ENCODE measurements around the gene NRXN3.

Gene NRXN3

GRCh38 chr14:79862045-79862444 lies 1691.9 kb downstream of the NRXN3 start:
- H3K27me3 ChIP-seq (ENCODE audit: control insufficient read depth in 5 of 5, insufficient read depth in 4 of 5, low read length in 5 of 5): no peaks in the 10 kb centered on the region
- H3K36me3 ChIP-seq (ENCODE audit: control insufficient read depth in 5 of 5, insufficient read depth in 5 of 5, low read length in 5 of 5): no peaks in the 10 kb centered on the region
- H3K4me3 ChIP-seq (ENCODE audit: low read depth in 1 of 5, low read length in 5 of 5): no peak overlapping the region
- no peak overlapping the region for H3K27ac ChIP-seq (ENCODE audit: low read depth, low read length)
- H3K9me3 ChIP-seq (ENCODE audit: control insufficient read depth in 5 of 5, low read length in 5 of 5): no peaks in the 10 kb centered on the region
- H3K4me1 ChIP-seq (ENCODE audit: control insufficient read depth in 5 of 5, insufficient read depth in 5 of 5, low read length in 5 of 5): peaks cover 0 to 4% (median 0%) of the 10 kb centered on the region in 5 donors
- no peak overlapping the region for H3K9ac ChIP-seq (ENCODE audit: low read length in 5 of 5)

- H3K4me1 ChIP-seq (ENCODE audit: control insufficient read depth in 5 of 5, insufficient read depth in 5 of 5, low read length in 5 of 5): peaks cover 0 to 6% (median 0%) of the 10 kb centered on the region in 5 donors
- H3K27me3 ChIP-seq (ENCODE audit: control insufficient read depth in 5 of 5, insufficient read depth in 4 of 5, low read length in 5 of 5): no peaks in the 10 kb centered on the region
- H3K36me3 ChIP-seq (ENCODE audit: control insufficient read depth in 5 of 5, insufficient read depth in 5 of 5, low read length in 5 of 5): no peaks in the 10 kb centered on the region
- no peak overlapping the region for H3K27ac ChIP-seq (ENCODE audit: low read depth, low read length)
- no peak overlapping the region for H3K4me3 ChIP-seq (ENCODE audit: low read depth in 1 of 5, low read length in 5 of 5)
- H3K9me3 ChIP-seq (ENCODE audit: control insufficient read depth in 5 of 5, low read length in 5 of 5): no peaks in the 10 kb centered on the region
- H3K9ac ChIP-seq (ENCODE audit: low read length in 5 of 5): no peak overlapping the region
These were observed 1701.0 kb downstream of the NRXN3 start for GRCh38 chr14:79871136-79871535.

GRCh38 chr14:79878229-79878628 lies 1708.1 kb downstream of the NRXN3 start:
- no peak overlapping the region for H3K9ac ChIP-seq (ENCODE audit: low read length in 5 of 5)
- H3K36me3 ChIP-seq (ENCODE audit: control insufficient read depth in 5 of 5, insufficient read depth in 5 of 5, low read length in 5 of 5): no peaks in the 10 kb centered on the region
- H3K4me1 ChIP-seq (ENCODE audit: control insufficient read depth in 5 of 5, insufficient read depth in 5 of 5, low read length in 5 of 5): peaks cover 0 to 2% (median 0%) of the 10 kb centered on the region in 5 donors
- H3K9me3 ChIP-seq (ENCODE audit: control insufficient read depth in 5 of 5, low read length in 5 of 5): no peaks in the 10 kb centered on the region
- H3K4me3 ChIP-seq (ENCODE audit: low read depth in 1 of 5, low read length in 5 of 5): no peak overlapping the region
- H3K27ac ChIP-seq (ENCODE audit: low read depth, low read length): no peak overlapping the region
- H3K27me3 ChIP-seq (ENCODE audit: control insufficient read depth in 5 of 5, insufficient read depth in 4 of 5, low read length in 5 of 5): no peaks in the 10 kb centered on the region

GRCh38 chr14:79878785-79879184 lies 1708.6 kb downstream of the NRXN3 start:
- H3K4me3 ChIP-seq (ENCODE audit: low read depth in 1 of 5, low read length in 5 of 5): no peak overlapping the region
- no peaks in the 10 kb centered on the region for H3K9me3 ChIP-seq (ENCODE audit: control insufficient read depth in 5 of 5, low read length in 5 of 5)
- H3K27me3 ChIP-seq (ENCODE audit: control insufficient read depth in 5 of 5, insufficient read depth in 4 of 5, low read length in 5 of 5): no peaks in the 10 kb centered on the region
- peaks cover 0 to 2% (median 0%) of the 10 kb centered on the region in 5 donors for H3K4me1 ChIP-seq (ENCODE audit: control insufficient read depth in 5 of 5, insufficient read depth in 5 of 5, low read length in 5 of 5)
- no peaks in the 10 kb centered on the region for H3K36me3 ChIP-seq (ENCODE audit: control insufficient read depth in 5 of 5, insufficient read depth in 5 of 5, low read length in 5 of 5)
- no peak overlapping the region for H3K27ac ChIP-seq (ENCODE audit: low read depth, low read length)
- H3K9ac ChIP-seq (ENCODE audit: low read length in 5 of 5): no peak overlapping the region

GRCh38 chr14:79881299-79881698 lies 1711.1 kb downstream of the NRXN3 start:
- Histone ChIP-seq H3K9ac (ENCODE audit: low read length in 5 of 5) (no peak overlapping the region), H3K4me1 (ENCODE audit: control insufficient read depth in 5 of 5, insufficient read depth in 5 of 5, low read length in 5 of 5) (peaks cover 0 to 2% (median 0%) of the 10 kb centered on the region in 5 donors), H3K4me3 (ENCODE audit: low read depth in 1 of 5, low read length in 5 of 5) (no peak overlapping the region), H3K9me3 (ENCODE audit: control insufficient read depth in 5 of 5, low read length in 5 of 5) (no peaks in the 10 kb centered on the region), H3K36me3 (ENCODE audit: control insufficient read depth in 5 of 5, insufficient read depth in 5 of 5, low read length in 5 of 5) (no peaks in the 10 kb centered on the region), H3K27ac (ENCODE audit: low read depth, low read length) (no peak overlapping the region), H3K27me3 (ENCODE audit: control insufficient read depth in 5 of 5, insufficient read depth in 4 of 5, low read length in 5 of 5) (no peaks in the 10 kb centered on the region)

GRCh38 chr14:79890527-79890926 lies 1720.4 kb downstream of the NRXN3 start:
- Histone ChIP-seq H3K4me3 (ENCODE audit: low read depth in 1 of 5, low read length in 5 of 5) (no peak overlapping the region), H3K9ac (ENCODE audit: low read length in 5 of 5) (no peak overlapping the region), H3K27ac (ENCODE audit: low read depth, low read length) (no peak overlapping the region), H3K4me1 (ENCODE audit: control insufficient read depth in 5 of 5, insufficient read depth in 5 of 5, low read length in 5 of 5) (peaks cover 0 to 2% (median 0%) of the 10 kb centered on the region in 5 donors), H3K36me3 (ENCODE audit: control insufficient read depth in 5 of 5, insufficient read depth in 5 of 5, low read length in 5 of 5) (no peaks in the 10 kb centered on the region), H3K9me3 (ENCODE audit: control insufficient read depth in 5 of 5, low read length in 5 of 5) (no peaks in the 10 kb centered on the region), H3K27me3 (ENCODE audit: control insufficient read depth in 5 of 5, insufficient read depth in 4 of 5, low read length in 5 of 5) (no peaks in the 10 kb centered on the region)

- Histone ChIP-seq H3K9me3 (ENCODE audit: control insufficient read depth in 5 of 5, low read length in 5 of 5) (no peaks in the 10 kb centered on the region), H3K27ac (ENCODE audit: low read depth, low read length) (no peak overlapping the region), H3K9ac (ENCODE audit: low read length in 5 of 5) (no peak overlapping the region), H3K27me3 (ENCODE audit: control insufficient read depth in 5 of 5, insufficient read depth in 4 of 5, low read length in 5 of 5) (no peaks in the 10 kb centered on the region), H3K4me3 (ENCODE audit: low read depth in 1 of 5, low read length in 5 of 5) (no peak overlapping the region), H3K36me3 (ENCODE audit: control insufficient read depth in 5 of 5, insufficient read depth in 5 of 5, low read length in 5 of 5) (no peaks in the 10 kb centered on the region), H3K4me1 (ENCODE audit: control insufficient read depth in 5 of 5, insufficient read depth in 5 of 5, low read length in 5 of 5) (peaks cover 0 to 6% (median 4%) of the 10 kb centered on the region in 5 donors)
These were observed 1725.8 kb downstream of the NRXN3 start for GRCh38 chr14:79896009-79896408.

- no peak overlapping the region for H3K9ac ChIP-seq (ENCODE audit: low read length in 5 of 5)
- no peaks in the 10 kb centered on the region for H3K9me3 ChIP-seq (ENCODE audit: control insufficient read depth in 5 of 5, low read length in 5 of 5)
- H3K4me3 ChIP-seq (ENCODE audit: low read depth in 1 of 5, low read length in 5 of 5): no peak overlapping the region
- no peak overlapping the region for H3K27ac ChIP-seq (ENCODE audit: low read depth, low read length)
- peaks cover 0 to 6% (median 4%) of the 10 kb centered on the region in 5 donors for H3K4me1 ChIP-seq (ENCODE audit: control insufficient read depth in 5 of 5, insufficient read depth in 5 of 5, low read length in 5 of 5)
- H3K27me3 ChIP-seq (ENCODE audit: control insufficient read depth in 5 of 5, insufficient read depth in 4 of 5, low read length in 5 of 5): no peaks in the 10 kb centered on the region
- no peaks in the 10 kb centered on the region for H3K36me3 ChIP-seq (ENCODE audit: control insufficient read depth in 5 of 5, insufficient read depth in 5 of 5, low read length in 5 of 5)
These were observed 1729.4 kb downstream of the NRXN3 start for GRCh38 chr14:79899610-79900009.

- no peaks in the 10 kb centered on the region for H3K9me3 ChIP-seq (ENCODE audit: control insufficient read depth in 5 of 5, low read length in 5 of 5)
- H3K4me3 ChIP-seq (ENCODE audit: low read depth in 1 of 5, low read length in 5 of 5): no peak overlapping the region
- no peaks in the 10 kb centered on the region for H3K27me3 ChIP-seq (ENCODE audit: control insufficient read depth in 5 of 5, insufficient read depth in 4 of 5, low read length in 5 of 5)
- no peak overlapping the region for H3K27ac ChIP-seq (ENCODE audit: low read depth, low read length)
- H3K36me3 ChIP-seq (ENCODE audit: control insufficient read depth in 5 of 5, insufficient read depth in 5 of 5, low read length in 5 of 5): no peaks in the 10 kb centered on the region
- no peaks in the 10 kb centered on the region for H3K4me1 ChIP-seq (ENCODE audit: control insufficient read depth in 5 of 5, insufficient read depth in 5 of 5, low read length in 5 of 5)
- no peak overlapping the region for H3K9ac ChIP-seq (ENCODE audit: low read length in 5 of 5)
These were observed 1734.3 kb downstream of the NRXN3 start for GRCh38 chr14:79904497-79904896.

GRCh38 chr14:79906994-79907393 lies 1736.8 kb downstream of the NRXN3 start:
- H3K36me3 ChIP-seq (ENCODE audit: control insufficient read depth in 5 of 5, insufficient read depth in 5 of 5, low read length in 5 of 5): no peaks in the 10 kb centered on the region
- no peaks in the 10 kb centered on the region for H3K9me3 ChIP-seq (ENCODE audit: control insufficient read depth in 5 of 5, low read length in 5 of 5)
- H3K4me1 ChIP-seq (ENCODE audit: control insufficient read depth in 5 of 5, insufficient read depth in 5 of 5, low read length in 5 of 5): no peaks in the 10 kb centered on the region
- no peaks in the 10 kb centered on the region for H3K27me3 ChIP-seq (ENCODE audit: control insufficient read depth in 5 of 5, insufficient read depth in 4 of 5, low read length in 5 of 5)
- H3K27ac ChIP-seq (ENCODE audit: low read depth, low read length): no peak overlapping the region
- no peak overlapping the region for H3K9ac ChIP-seq (ENCODE audit: low read length in 5 of 5)
- no peak overlapping the region for H3K4me3 ChIP-seq (ENCODE audit: low read depth in 1 of 5, low read length in 5 of 5)

- Histone ChIP-seq H3K9ac (ENCODE audit: low read length in 5 of 5) (no peak overlapping the region), H3K36me3 (ENCODE audit: control insufficient read depth in 5 of 5, insufficient read depth in 5 of 5, low read length in 5 of 5) (no peaks in the 10 kb centered on the region), H3K9me3 (ENCODE audit: control insufficient read depth in 5 of 5, low read length in 5 of 5) (peaks cover 0 to 6% (median 0%) of the 10 kb centered on the region in 5 donors), H3K27ac (ENCODE audit: low read depth, low read length) (no peak overlapping the region), H3K4me3 (ENCODE audit: low read depth in 1 of 5, low read length in 5 of 5) (no peak overlapping the region), H3K27me3 (ENCODE audit: control insufficient read depth in 5 of 5, insufficient read depth in 4 of 5, low read length in 5 of 5) (no peaks in the 10 kb centered on the region), H3K4me1 (ENCODE audit: control insufficient read depth in 5 of 5, insufficient read depth in 5 of 5, low read length in 5 of 5) (no peaks in the 10 kb centered on the region)
These were observed 1739.9 kb downstream of the NRXN3 start for GRCh38 chr14:79910086-79910485.
